Measurements from ENCODE around the gene COX19.

Gene COX19

DNA sequence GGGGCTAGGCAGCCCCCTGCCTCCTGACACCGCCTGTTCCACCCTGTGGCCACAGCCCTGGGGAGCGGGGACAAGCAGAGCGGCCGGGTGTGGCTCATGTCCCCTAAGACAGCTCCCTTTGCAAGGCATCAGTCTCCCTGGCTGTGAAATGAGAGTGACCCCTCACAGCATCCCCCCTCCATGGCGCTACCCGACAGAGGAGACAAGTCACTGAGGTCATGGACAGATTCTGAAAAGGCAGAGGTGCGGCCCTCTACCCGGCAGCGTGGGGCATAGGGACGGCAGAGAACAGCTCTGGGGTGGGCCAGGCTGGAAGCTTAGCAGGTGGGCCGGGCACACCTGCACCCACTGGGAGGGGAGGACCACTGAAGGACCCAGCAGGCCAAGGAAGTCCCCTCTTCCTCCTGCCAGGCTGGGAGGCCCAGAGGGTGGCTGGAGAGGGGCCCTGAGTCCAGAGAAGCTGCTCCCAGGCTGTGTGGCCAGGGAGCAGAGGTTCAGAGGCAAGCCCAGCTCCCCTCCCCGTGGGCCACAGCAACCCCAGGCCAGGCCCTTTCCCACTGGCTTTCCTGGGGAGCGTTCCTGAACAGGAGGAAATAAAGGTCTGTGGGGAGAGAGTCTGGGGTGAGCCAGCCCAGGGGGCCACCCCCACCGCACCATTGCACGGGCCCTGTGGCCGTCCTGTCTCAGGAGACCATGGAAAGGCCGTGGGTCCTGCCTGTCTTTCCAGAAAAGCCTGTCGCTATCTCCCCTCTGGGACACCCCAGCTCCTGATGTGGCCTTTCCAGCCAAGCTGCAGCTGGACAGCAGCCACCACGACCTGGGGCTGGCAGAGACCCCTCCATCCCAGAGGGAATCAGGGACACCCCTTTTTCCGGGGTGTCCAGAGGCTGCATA, 22.6 kb downstream of the COX19 start:
- no peak for TF ChIP-seq FOXP2 (optimal IDR thresholded peaks at IDR 0.05; ENCODE audit: control extremely low read depth, extremely low read length, insufficient read depth)
- TF ChIP-seq EZH2 (IDR thresholded peaks at IDR 0.05) = no peak
- TF ChIP-seq POLR2AphosphoS5 (IDR thresholded peaks at IDR 0.05; ENCODE audit: borderline replicate concordance, low read depth, low read length) = no peak
- no peaks in the 10 kb centered on the region for H3K36me3 ChIP-seq (ENCODE audit: insufficient read depth, low read length)
- no peak for DNase-seq (ENCODE audit: low read depth, low spot score)
- H3K9ac ChIP-seq (ENCODE audit: insufficient read length) = no peak overlapping the region
- H3K27ac ChIP-seq = no peak overlapping the region
- no peak overlapping the region for H3K4me3 ChIP-seq
- H3K9me3 ChIP-seq (ENCODE audit: low read depth, low read length) = no peaks in the 10 kb centered on the region

DNA sequence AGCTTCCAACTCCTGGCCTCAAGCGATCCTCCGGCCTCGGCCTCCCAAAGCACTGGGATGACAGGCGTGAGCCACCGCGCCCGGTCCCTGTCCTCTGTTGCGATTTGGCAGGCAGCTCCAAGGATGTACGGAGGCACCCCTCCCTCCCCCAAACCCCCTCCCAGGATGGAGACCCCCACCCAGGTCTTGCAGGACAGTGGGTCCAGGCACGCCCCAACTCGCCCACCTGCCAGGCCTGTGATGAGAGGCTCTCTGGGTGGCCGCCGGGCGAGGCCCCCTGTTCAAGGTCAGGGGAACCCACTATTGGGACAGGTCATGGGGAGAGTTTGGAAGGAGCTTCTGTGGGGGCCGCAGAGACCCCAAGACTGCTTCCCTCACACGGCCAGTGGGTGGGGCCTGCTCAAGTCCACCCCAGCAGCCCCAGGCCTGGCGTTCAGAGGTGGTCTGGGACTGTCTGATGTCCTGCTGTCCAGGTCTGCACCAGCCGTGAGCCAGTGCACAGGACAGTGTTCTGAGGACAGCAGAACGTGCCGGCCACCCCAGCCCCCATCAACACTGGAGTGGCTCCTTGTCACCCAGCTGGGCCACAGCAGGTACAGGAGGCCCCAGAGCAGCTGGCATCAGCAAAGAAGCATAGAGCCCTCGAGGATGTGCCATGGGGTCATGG, 23.3 kb downstream of the COX19 start:
- no peak for TF ChIP-seq POLR2AphosphoS5 (IDR thresholded peaks at IDR 0.05; ENCODE audit: borderline replicate concordance, low read depth, low read length)
- no peak for TF ChIP-seq EZH2 (IDR thresholded peaks at IDR 0.05)
- TF ChIP-seq FOXP2 (optimal IDR thresholded peaks at IDR 0.05; ENCODE audit: control extremely low read depth, extremely low read length, insufficient read depth) = no peak
- DNase-seq (ENCODE audit: low read depth, low spot score) = no peak
- H3K9ac ChIP-seq (ENCODE audit: insufficient read length) = no peak overlapping the region
- H3K27ac ChIP-seq = no peak overlapping the region
- no peaks in the 10 kb centered on the region for H3K36me3 ChIP-seq (ENCODE audit: insufficient read depth, low read length)
- H3K4me3 ChIP-seq = no peak overlapping the region
- H3K9me3 ChIP-seq (ENCODE audit: low read depth, low read length) = no peaks in the 10 kb centered on the region

DNA sequence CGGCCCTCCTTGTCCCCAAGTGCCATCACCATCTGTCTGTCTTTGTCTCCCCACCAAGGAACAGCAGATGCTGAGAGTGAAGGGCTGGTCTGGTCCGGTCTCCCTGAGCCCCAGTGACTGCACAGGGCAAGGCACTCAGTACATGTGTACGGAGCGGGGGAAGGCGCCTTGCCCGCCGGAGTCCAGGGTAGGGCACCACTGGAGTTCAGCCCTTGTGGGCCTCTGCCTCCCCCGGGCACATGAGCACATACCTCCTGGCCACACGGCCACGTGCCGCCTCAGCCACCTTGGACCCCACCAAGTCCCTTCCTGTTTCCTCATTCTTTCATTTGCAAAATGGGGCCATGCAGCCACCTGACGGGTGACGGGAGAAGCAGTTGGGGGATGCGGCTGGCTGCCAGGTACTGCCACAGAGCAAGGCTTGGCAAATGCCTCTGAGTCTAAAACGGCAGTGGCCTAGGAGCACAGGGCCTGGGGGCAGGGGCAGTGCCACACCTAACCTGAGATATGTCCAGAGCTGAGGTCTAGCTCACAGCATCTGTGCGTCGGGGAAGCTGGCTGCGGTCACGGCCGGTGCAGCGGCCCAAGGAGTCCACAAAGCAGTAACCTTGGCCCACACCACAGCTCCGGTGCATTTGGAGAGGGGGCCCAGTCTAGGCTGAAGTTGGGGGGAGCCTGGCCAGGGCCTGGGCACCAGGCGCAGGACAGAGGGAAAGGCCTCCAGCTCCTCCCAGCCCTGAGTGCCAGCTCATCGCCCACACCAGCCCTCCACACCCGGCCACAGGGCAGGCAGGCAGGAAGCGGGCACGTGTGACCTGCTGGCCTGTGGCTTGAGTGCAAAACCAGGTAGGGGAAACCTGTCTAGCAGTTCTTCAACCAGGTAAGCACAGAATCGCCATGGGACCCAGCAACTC, 26.1 kb downstream of the COX19 start:
- Histone ChIP-seq H3K27ac (no peak overlapping the region), H3K9ac (ENCODE audit: insufficient read length) (no peak overlapping the region), H3K36me3 (ENCODE audit: insufficient read depth, low read length) (no peaks in the 10 kb centered on the region), H3K4me3 (no peak overlapping the region), H3K9me3 (ENCODE audit: low read depth, low read length) (no peaks in the 10 kb centered on the region)
- TF ChIP-seq EZH2 (IDR thresholded peaks at IDR 0.05) (no peak), POLR2AphosphoS5 (IDR thresholded peaks at IDR 0.05; ENCODE audit: borderline replicate concordance, low read depth, low read length) (no peak), FOXP2 (optimal IDR thresholded peaks at IDR 0.05; ENCODE audit: control extremely low read depth, extremely low read length, insufficient read depth) (no peak)
- no peak for DNase-seq (ENCODE audit: low read depth, low spot score)

DNA sequence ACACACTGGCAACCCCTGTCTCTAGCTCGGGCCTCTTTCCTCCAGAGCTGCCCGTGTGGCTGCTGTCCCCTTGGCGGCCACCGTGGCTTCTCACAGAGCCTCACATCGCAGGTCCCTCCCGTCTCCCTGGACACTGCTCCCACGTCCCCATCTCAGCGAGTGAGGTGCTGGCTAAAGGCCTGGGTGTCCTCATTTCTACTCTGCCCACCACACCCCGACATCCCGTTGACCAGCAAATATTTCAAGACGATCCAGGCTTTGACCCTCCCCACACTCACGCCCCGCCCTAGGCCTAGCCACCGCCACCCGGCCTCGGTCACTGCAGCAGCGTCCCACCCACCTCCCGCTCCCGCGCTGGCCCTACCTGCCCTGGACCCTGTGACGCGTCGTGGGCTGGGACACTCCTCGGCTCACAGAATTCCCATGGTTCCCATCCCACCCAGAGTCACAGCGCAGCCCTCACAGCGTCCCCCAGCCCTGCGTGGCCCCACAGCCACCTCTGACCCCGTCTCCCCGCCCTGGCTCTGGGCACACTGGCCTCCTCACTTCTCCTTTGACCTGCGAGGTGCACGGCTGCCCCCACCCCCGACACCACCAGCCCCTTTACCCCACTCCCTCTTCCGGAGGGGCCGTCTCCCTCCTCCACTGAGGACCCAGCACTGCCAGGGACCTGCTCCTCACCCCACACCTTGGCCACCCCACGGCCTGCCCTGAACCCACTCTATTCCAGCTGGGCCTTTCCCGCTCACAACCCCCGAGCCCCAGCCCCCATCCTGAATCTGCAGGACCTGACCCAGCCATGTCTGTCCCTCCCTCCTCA, 27.7 kb downstream of the COX19 start:
- no peak overlapping the region for H3K27ac ChIP-seq
- H3K9ac ChIP-seq (ENCODE audit: insufficient read length) = no peak overlapping the region
- TF ChIP-seq FOXP2 (optimal IDR thresholded peaks at IDR 0.05; ENCODE audit: control extremely low read depth, extremely low read length, insufficient read depth) = no peak
- TF ChIP-seq EZH2 (IDR thresholded peaks at IDR 0.05) = no peak
- no peak for TF ChIP-seq POLR2AphosphoS5 (IDR thresholded peaks at IDR 0.05; ENCODE audit: borderline replicate concordance, low read depth, low read length)
- H3K9me3 ChIP-seq (ENCODE audit: low read depth, low read length) = no peaks in the 10 kb centered on the region
- no peaks in the 10 kb centered on the region for H3K36me3 ChIP-seq (ENCODE audit: insufficient read depth, low read length)
- no peak overlapping the region for H3K4me3 ChIP-seq
- no peak for DNase-seq (ENCODE audit: low read depth, low spot score)

DNA sequence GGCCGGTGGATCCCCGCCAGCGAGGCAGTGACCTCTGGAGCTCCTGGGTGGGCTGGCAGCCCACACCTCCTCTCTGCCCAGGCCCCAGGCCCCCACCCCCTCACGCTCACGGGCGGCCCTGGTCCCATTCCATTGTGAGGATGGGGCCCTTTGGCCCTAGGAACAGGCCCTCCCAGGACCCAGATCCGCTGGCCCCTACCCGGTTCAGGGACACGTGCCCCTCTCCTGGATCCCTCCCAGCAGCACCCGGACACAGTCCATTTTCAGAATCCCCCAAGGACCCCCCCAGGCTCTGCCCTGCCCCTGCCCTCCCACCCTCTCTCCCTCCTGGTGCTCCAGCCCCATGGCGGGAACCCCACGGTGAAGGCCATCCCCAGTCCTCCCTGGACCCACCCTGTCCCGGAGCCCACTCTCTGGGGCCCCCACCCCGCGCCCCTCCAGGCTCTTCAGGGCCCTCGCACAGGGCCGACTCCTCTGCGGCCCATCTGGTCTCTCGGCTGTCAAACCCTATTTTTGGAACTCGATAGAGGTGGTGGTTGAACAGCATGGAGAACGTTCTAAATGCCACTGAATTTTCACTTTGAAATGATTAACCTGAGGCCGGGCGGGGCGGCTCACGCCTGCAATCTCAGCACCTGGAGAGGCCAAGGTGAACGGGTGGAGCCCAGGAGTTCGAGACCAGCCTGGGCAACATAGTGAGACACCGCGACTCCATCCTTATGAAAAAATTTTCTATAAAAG, 28.9 kb downstream of the COX19 start:
- Histone ChIP-seq H3K36me3 (ENCODE audit: insufficient read depth, low read length) (no peaks in the 10 kb centered on the region), H3K4me3 (no peak overlapping the region), H3K27ac (no peak overlapping the region), H3K9me3 (ENCODE audit: low read depth, low read length) (no peaks in the 10 kb centered on the region), H3K9ac (ENCODE audit: insufficient read length) (no peak overlapping the region)
- DNase-seq (ENCODE audit: low read depth, low spot score) = no peak
- no peak for TF ChIP-seq EZH2 (IDR thresholded peaks at IDR 0.05)
- no peak for TF ChIP-seq FOXP2 (optimal IDR thresholded peaks at IDR 0.05; ENCODE audit: control extremely low read depth, extremely low read length, insufficient read depth)
- TF ChIP-seq POLR2AphosphoS5 (IDR thresholded peaks at IDR 0.05; ENCODE audit: borderline replicate concordance, low read depth, low read length) = no peak

DNA sequence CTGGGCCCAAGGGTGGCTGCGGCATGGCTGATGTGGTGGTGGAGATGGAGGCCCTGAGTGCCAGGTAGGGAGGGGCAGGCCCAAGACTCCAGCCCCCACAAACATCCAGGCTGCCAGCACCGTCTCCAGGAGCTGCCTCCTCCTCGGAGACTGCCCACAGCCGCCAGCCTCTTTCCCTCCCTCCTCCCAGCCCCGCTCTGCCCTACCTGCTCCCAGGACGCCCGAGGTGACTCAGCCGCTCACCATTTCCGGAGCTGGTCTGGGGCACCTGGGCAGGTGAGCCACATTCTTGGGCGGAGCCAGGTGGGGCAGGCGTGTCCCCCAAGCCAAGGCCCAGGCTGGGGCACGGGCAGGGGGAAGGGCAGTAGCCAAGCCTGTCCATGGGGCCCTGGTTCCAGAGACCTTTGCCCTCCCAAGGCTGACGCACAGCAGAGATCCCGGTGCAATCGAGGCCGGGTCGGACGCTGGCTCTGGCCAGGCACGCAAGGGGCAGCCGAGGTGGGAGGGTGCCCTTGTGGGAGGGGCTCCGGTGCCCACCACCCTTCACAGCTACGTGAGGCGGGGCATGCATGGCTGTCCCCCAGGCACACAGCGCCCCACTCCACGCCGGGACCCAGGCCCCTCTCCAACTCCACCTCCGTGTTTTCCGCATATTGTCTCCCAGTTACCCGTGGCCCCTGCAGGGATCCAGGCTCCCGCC, 29.6 kb downstream of the COX19 start:
- no peak overlapping the region for H3K9ac ChIP-seq (ENCODE audit: insufficient read length)
- TF ChIP-seq POLR2AphosphoS5 (IDR thresholded peaks at IDR 0.05; ENCODE audit: borderline replicate concordance, low read depth, low read length) = no peak
- no peak for TF ChIP-seq EZH2 (IDR thresholded peaks at IDR 0.05)
- no peak for TF ChIP-seq FOXP2 (optimal IDR thresholded peaks at IDR 0.05; ENCODE audit: control extremely low read depth, extremely low read length, insufficient read depth)

More for the DNA sequence above, 29.6 kb downstream of the COX19 start:
- no peaks in the 10 kb centered on the region for H3K9me3 ChIP-seq (ENCODE audit: low read depth, low read length)
- DNase-seq (ENCODE audit: low read depth, low spot score) = no peak
- no peak overlapping the region for H3K4me3 ChIP-seq
- no peak overlapping the region for H3K27ac ChIP-seq
- no peaks in the 10 kb centered on the region for H3K36me3 ChIP-seq (ENCODE audit: insufficient read depth, low read length)
